ENCODE data around the gene CYP2S1.

Gene CYP2S1

DNA sequence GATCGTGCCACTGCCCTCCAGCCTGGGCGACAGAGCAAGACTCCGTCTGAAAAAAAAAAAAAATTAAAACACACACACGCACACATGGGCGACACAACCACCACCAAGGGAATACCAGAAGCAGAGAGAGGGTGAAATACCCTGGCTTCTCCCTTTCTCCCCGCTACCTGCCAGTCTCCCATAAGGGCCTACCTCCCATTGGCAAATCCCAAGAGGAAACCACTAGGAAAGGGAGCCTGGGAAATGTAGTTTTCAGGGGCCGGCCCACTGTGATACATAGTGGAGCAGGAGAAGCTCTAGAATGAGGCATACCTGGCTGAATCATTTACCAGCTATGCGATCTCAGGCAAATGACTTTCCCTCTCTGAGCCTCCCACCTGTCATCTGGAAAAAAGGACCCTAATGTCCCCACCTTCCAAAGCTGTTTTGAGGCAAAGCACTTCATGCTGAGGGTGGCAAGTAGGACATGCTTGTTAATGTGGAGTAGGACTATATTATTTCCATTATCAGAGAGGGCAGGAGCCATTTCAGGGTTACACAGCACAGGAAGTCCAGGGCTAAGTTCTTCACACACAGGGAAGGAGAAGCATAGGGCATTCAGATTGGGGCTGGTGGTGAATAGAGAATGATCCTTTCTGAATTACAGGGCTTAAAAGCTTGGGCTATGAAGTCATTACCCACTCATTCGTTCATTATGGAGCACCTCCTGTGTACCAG is 56.8 kb downstream of the CYP2S1 start:
- H3K4me3 ChIP-seq (ENCODE audit: low read length) = no peak overlapping the region
- no peak for DNase-seq (ENCODE audit: low read depth)
- TF ChIP-seq, protein P1, sequence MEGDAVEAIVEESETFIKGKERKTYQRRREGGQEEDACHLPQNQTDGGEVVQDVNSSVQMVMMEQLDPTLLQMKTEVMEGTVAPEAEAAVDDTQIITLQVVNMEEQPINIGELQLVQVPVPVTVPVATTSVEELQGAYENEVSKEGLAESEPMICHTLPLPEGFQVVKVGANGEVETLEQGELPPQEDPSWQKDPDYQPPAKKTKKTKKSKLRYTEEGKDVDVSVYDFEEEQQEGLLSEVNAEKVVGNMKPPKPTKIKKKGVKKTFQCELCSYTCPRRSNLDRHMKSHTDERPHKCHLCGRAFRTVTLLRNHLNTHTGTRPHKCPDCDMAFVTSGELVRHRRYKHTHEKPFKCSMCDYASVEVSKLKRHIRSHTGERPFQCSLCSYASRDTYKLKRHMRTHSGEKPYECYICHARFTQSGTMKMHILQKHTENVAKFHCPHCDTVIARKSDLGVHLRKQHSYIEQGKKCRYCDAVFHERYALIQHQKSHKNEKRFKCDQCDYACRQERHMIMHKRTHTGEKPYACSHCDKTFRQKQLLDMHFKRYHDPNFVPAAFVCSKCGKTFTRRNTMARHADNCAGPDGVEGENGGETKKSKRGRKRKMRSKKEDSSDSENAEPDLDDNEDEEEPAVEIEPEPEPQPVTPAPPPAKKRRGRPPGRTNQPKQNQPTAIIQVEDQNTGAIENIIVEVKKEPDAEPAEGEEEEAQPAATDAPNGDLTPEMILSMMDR (conservative IDR thresholded peaks at IDR 0.05; ENCODE audit: low read depth, low read length) = no peak

DNA sequence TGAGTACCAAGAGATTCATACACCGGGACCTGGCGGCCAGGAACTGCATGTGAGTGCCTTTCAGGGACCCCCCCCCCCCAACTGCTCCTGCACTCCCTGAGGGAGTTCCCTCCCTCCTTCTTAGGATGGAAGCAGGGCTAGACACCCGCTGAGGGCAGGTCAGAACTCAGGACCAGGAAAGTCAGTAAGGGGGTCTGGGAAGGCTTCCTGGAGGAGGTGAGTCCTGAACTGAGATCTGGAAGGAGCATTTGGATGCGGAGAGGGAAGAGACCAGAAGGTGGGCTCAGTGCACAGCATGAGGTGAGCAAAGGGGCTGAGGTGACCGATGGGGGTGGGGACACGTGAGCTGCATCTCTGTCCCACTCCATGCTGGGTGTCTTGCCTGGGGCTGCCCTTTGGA is 60.6 kb downstream of the CYP2S1 start:
- TF ChIP-seq, protein P1 (conservative IDR thresholded peaks at IDR 0.05; ENCODE audit: low read depth, low read length) = no peak
- DNase-seq (ENCODE audit: low read depth) = no peak
- H3K4me3 ChIP-seq (ENCODE audit: low read length) = no peak overlapping the region

- TF ChIP-seq, protein P1 (conservative IDR thresholded peaks at IDR 0.05; ENCODE audit: low read depth, low read length) = no peak
- H3K4me3 ChIP-seq (ENCODE audit: low read length) = no peak overlapping the region
- DNase-seq (ENCODE audit: low read depth) = no peak
These were observed 62.2 kb downstream of the CYP2S1 start for GRCh38 chr19:41255171-41255570.
